Measurements from ENCODE around the gene DGKD.

GRCh38 chr2:233362742-233363141 is 8.4 kb downstream of the DGKD start:
- TF ChIP-seq POLR2A (IDR thresholded peaks at IDR 0.05) (no peak), POLR2AphosphoS5 (IDR thresholded peaks at IDR 0.05) (no peak)

Data from suprapubic skin (tissue), 4 donors.